GM15510 (cell line): Measurements from ENCODE around the gene KANK4.

Source experiments
- POLR2A ChIP-seq: IDR thresholded peaks from 3 replicates; pipeline ENCODE4 v1.6.1; 2011; ENCODE audit warnings: borderline replicate concordance; ENCODE audit not compliant: insufficient read length; ENCODE audit errors: extremely low read depth

KANK4 gene

GRCh38 chr1:62247391-62248168 lies 71.7 kb downstream of the KANK4 start:
- TF ChIP-seq POLR2A = no peak

DNA sequence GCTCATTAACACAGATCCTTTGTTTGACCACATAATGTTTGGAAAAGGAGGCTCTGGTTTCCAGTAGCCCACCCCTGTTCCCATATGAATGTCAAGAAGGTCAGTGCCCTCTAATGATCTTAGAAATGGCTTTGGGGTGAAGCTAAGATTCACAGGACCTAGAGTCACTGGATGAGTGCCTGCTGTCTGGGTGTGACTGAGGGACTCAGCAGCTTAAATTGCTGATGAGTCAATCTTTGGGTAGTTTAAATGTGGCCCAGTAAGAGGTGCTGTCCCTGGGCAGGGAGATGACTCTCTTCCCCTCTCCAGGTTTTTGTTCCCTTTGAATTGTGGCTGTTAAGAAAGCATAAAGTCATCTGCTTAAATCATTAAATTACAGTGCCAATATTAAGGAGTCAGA lies 74.0 kb downstream of the KANK4 start:
- no peak for TF ChIP-seq POLR2A

- no peak for TF ChIP-seq POLR2A
Observed at GRCh38 chr1:62241371-62242131, 77.7 kb downstream of the KANK4 start.

DNA sequence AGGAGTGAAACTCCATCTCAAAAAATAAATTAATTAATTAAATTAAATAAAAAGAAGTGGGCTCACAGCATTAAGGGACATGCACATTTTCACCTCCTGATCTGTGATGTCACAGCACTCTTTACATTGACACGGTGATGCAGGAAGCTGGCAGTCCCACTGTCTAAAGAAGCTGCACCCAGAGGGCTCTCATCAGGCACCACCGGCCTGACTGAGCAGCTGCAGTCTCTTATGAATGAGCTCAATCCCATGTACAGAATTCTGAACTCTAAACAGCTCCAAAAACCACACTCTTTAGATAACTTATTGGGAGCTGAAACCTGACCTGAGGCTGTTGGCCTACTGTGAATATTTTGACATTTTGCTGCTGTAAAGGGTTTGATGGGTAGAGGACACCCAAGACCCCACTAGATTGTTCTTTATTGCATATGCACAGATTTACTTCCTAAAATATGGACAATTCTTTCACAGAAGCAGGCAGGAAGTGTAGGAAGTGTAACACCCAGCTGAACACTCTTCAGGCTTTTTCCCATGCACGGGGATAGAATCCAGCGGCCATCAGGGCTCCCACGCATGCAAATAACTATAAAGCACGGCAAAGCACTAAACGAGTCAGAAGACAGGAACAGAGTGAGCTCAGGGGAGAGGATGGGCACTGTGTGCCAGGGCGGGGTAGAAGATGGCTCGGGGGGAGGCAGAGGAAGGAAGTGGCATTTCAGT lies 78.4 kb downstream of the KANK4 start:
- TF ChIP-seq POLR2A = no peak

GRCh38 chr1:62238507-62238906 lies 80.7 kb downstream of the KANK4 start:
- no peak for TF ChIP-seq POLR2A

GRCh38 chr1:62237950-62238374 lies 81.3 kb downstream of the KANK4 start:
- TF ChIP-seq POLR2A = no peak

DNA sequence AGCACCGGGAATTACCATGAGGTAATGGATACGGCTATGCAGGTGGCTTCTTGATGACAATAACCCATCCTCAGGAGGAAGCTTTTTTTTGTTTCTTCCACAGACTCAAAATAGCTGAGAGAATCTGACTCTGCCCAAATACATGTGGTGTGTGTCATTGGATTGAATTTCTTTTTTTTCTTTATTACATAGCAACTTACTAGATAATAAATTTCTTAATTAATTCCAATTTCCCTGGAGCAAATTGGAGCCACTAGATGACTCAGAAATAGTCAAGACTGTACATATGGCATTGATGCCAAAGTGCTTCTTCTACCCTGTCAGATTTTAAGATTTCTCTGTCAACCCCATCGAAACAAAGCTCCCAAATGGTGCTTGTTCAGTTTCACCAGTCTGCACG lies 81.9 kb downstream of the KANK4 start:
- TF ChIP-seq POLR2A = no peak

DNA sequence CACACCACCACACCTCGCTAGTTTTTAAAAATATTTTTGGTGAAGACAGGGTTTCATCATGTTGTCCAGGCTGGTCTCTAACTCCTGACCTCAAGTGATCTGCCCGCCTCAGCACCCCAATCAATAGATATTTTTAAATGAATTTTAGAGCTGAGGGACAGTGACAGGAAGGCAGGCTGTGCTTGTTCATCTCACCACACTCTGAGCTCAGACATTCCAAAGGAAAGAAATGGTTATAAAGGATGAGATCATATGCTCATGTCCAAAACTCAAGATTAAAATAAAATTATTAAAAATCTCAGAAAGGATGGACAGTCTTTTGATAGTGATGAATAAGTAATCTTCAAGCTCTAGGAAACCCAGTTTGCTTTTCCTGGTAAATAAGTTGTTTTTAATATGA lies 83.7 kb downstream of the KANK4 start:
- TF ChIP-seq POLR2A = no peak

DNA sequence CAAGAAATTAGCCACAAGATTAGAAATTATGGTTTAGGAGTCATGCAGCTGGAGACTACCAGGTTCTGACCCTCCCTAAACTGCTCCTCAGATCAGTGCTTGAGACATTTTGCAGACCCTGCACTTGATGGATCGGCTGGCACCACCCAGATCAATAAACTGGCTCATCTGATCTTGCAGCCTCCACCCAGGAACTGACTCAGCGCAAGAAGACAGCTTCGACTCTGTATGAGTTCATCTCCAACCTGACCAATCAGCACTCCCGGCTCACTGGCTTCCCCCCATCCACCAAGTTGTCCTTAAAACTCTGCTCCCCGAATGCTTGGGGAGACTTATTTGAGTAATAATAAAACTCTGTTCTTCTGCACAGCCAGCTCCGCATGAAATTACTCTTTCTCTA lies 84.5 kb downstream of the KANK4 start:
- TF ChIP-seq POLR2A = no peak

DNA sequence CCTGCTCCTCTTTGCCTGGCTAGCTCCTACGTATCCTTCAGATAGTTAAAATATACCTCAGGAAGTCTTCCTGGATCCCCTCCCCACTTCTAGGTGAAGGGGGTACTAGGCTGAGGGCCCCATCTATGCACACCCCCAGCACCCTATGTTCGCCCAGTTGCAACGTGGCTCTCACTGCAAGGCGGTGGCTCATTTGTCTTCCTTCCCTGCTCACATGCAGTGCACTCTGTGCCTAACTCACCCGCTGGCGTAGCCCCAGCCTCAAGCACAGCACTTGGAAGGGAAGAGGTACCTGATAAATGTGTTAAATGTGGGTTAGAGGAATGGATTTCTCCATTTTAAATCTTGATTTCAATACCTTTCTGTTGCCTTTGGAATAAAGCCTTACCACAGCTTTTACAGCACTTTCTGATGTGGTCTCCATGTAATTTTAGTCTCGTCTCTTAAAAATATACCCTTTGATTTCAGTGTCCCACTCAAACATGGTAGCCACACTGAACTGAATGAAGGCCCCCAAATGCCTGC lies 85.2 kb downstream of the KANK4 start:
- TF ChIP-seq POLR2A = no peak

DNA sequence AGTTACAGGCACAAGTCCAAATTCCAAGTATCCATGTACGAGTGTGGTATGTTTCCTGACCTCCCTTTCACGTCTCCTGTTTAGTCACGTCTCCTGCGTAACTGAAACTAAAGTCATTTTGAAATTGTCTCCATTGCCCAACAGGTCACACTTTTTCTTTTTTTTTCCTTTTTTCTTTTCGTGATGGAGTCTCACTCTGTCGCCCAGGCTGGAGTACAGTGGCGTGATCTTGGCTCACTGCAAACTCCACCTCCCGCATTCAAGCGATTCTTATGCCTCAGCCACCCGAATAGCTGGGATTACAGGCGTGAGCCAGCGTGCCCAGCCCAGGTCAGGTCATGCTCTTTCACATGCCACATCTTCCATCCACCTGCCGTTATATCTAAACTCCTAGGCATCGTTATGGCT lies 86.4 kb downstream of the KANK4 start:
- no peak for TF ChIP-seq POLR2A

DNA sequence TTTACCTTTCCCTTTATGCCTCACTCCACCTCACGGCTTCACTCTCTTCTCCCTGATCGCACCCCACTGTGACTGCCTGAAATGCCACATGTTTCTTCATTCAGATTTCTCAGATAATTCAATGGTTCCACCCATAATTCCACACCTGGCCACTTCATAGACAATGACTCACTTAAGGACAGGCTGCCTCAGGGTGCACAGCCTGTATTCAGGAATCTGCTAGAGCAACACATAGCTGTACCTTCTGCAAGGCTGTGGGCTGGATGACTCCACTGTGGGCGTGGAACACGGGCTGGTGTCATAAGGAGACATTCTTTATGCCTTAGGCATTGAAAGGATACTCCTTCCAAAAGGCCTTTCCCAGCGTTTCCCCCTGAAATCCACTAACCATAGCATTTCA lies 88.5 kb downstream of the KANK4 start:
- TF ChIP-seq POLR2A = no peak

- no peak for TF ChIP-seq POLR2A
Observed at GRCh38 chr1:62229932-62230331, 89.3 kb downstream of the KANK4 start.

- no peak for TF ChIP-seq POLR2A
Observed at GRCh38 chr1:62229468-62229867, 89.8 kb downstream of the KANK4 start.

DNA sequence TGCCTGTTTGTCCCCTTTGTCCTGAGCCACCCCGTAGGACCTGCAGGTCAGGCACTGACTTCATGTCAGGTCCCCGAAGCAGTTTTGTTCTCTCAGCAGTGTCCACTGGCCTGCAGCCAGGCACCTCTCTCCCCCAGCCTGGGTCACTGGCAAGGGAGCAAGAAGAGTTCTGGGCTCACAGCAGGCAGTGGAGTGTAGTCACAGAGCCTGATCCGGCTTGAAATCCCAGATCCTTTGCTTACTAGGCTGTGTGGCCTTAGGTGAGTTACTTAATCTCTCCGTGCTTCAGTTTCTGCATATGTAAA lies 90.4 kb downstream of the KANK4 start:
- no peak for TF ChIP-seq POLR2A

DNA sequence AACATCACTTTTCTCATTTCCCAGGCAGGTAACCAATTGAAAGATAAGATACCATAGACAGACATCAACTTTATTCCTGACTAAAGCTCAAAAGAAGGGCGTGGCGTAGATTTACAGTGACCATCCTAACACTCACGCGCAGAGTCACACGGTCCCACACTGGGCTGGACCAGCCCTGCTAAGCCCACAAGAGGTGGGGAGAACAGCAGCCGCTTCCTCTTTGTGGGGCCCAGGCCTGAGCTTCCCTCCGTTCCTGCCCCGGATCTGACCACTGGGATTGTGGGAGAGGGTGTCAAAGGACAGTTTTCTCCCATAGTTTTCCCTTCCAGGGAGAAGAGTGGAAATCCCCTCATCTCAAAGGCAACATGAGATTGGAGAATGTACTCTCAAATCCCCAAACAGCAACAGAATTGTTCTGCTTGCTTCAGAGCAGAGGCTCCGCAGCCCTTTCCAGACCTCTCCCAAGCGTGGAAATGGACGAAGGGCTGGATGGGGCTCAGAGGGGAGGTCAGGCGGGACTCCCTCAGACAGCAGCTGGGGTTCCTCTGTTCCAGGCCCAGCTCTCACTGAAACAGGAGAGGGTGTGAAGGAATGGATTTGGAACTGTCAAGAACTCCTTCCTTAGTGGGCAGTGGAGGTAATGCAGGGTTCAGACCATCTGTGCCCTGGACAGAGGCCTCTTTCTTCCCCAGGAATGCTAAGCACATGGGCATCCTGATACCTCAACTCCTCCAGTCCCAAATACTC lies 90.9 kb downstream of the KANK4 start:
- TF ChIP-seq POLR2A = no peak

DNA sequence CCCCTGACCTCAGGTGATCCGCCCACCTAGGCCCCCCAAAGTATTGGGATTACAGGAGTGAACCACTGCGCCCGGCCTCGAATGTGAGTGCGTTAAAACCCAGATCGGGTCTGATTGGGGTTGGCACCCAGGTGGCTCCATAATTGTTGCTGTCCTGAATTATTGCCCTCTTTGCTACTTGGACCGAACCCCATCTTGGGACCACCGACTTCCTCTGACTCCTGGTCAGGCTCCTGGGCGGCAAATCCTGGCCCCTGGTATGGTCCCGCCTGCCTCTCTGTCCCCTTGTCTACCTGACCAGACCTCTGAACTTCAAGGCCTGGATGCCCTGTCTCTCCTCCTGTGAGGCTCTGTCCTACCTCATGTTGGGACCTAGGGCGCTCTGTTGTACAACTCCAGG lies 91.7 kb downstream of the KANK4 start:
- no peak for TF ChIP-seq POLR2A
